NCI-H1417 (cell line): ENCODE measurements around the gene SMCHD1.
"Not testable (repeated sequence)": the region's sequence is repeated elsewhere in the genome, so short reads cannot be mapped to it uniquely, and the experiment has no call there.

ENCODE experiments used
- DNase-seq, 3 experiments: peaks; one replicate each; lab custom pipeline; 2025; lab: John Stamatoyannopoulos, UW

Gene SMCHD1

DNA sequence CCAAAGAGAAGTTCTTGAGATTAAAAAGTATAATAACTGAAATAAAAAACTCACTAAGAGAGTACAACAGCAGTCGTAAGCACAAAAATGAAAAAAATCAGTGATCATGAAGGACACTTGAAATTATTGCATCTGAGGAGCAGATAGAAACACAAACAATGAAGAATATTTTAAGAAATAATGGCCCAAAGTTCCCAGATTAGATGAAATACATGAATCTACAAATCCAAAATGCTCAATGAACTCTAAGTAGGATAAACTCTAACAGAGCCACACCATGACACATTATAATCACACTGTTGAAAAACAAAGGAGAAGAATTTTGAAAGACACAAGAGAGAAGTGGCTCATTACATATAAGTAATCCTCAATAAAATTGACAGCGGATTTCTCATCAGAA lies 159.4 kb downstream of the SMCHD1 start:
- no peak for DNase-seq

- no peak for DNase-seq
Measured at GRCh38 chr18:2818281-2818680, 162.8 kb downstream of the SMCHD1 start.

GRCh38 chr18:2821695-2822094 lies 166.2 kb downstream of the SMCHD1 start:
- no peak for DNase-seq

DNA sequence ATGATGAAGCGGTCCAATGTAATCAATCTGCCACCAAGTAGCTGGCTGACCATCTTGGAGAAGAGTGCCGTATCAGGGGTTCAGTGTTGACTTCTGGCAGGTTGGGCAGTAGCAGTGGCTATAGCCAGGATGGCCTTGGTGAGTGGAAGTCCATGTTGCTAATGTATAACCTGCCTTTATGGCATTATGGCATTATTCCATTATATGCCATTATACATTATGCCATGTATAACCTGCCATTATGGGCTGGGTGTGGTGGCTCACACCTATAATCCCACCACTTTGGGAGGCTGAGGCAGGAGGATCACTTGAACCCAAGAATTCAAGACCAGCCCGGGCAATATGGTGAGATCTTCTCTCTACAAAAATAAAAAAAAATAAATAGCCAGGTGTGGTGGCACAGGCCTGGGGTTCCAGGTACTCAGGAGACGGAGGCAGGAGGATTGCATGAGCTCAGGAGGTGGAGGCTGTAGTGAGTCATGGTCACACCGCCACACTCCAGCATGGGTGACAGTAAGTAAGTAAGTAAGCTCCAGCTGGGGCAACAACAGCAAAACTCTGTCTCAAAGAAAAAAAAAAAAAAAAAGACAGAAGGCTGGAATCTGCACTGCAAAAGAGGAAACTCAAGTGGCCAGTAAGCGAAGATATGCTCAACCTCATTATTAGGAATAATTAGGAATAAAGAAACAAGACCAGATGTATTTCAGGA lies 166.8 kb downstream of the SMCHD1 start:
- DNase-seq = no peak

- no peak for DNase-seq
Measured at GRCh38 chr18:2823202-2823601, 167.7 kb downstream of the SMCHD1 start.

GRCh38 chr18:2823966-2824365 lies 168.4 kb downstream of the SMCHD1 start:
- no peak for DNase-seq

- no peak for DNase-seq
Measured at GRCh38 chr18:2824865-2825264, 169.3 kb downstream of the SMCHD1 start.

DNA sequence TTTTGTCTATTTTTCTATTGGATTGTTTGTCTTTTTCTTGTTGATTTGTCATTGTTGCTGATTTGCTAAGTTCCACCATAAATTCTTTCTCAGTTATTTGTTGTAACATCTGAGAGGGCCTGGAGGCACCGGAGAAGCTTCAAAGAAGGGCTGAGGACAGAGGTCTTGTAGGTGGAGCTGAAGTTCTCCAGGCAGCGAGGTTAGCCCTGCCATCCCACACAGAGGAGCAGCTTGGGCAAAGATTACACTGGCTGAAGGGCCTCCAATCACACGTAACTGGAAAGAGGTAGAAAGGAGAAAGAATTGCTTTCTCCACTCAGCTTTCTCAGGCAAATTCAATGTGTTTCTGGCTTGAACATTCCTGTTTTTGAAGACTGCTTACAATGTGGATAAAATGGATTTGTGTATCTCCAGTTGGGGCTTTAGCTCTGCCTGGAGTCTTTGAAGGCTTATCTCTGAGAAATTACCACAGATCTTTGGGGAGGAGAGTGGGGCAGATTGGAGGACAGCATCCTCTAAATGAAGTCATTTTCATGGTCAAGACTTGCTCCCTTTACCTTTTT lies 170.2 kb downstream of the SMCHD1 start:
- DNase-seq = no peak

GRCh38 chr18:2826581-2826980 lies 171.1 kb downstream of the SMCHD1 start:
- DNase-seq = no peak

DNA sequence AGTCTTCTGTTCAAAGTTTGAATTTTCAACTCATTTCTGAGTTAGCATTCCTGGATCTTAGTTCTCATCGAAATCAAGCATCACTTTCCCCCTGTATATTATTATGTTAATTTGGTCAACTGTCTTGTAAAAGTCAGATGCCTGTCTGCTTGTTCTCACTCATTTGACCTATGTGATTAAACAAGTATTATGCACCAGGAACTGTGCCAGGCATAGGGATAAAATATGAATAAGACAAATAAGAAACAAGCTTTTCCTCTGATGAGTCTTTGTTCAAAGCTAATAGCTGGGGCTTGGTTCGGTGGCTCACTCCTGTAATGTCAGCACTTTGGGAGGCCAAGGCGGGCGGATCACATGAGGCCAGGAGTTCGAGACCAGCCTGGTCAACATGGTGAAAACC lies 171.5 kb downstream of the SMCHD1 start:
- DNase-seq = no peak

DNA sequence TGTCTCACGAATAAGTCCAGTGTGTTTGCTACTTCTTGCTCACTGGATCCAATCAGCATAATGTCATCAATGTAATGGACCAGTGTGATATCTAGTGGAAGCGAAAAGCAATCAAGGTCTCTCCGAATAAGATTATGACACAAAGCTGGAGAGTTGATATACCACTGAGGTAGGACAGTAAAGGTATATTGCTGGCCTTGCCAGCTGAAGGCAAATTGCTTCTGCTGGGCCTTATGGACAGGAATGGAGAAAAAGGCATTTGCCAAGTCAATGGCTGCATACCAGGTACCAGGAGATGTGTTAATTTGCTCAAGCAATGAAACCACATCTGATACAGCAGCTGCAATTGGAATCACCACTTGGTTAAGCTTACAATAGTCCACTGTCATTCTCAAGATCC lies 180.6 kb downstream of the SMCHD1 start:
- not testable (repeated sequence) for DNase-seq

- DNase-seq = not testable (repeated sequence)
Measured at GRCh38 chr18:2837290-2837689, 181.8 kb downstream of the SMCHD1 start.

- no peak for DNase-seq
Measured at GRCh38 chr18:2839202-2839601, 183.7 kb downstream of the SMCHD1 start.

GRCh38 chr18:2840521-2840920 lies 185.0 kb downstream of the SMCHD1 start:
- no peak for DNase-seq

GRCh38 chr18:2843146-2843545 lies 187.6 kb downstream of the SMCHD1 start:
- no peak for DNase-seq

GRCh38 chr18:2845172-2845571 lies 189.6 kb downstream of the SMCHD1 start:
- DNase-seq = no peak

DNA sequence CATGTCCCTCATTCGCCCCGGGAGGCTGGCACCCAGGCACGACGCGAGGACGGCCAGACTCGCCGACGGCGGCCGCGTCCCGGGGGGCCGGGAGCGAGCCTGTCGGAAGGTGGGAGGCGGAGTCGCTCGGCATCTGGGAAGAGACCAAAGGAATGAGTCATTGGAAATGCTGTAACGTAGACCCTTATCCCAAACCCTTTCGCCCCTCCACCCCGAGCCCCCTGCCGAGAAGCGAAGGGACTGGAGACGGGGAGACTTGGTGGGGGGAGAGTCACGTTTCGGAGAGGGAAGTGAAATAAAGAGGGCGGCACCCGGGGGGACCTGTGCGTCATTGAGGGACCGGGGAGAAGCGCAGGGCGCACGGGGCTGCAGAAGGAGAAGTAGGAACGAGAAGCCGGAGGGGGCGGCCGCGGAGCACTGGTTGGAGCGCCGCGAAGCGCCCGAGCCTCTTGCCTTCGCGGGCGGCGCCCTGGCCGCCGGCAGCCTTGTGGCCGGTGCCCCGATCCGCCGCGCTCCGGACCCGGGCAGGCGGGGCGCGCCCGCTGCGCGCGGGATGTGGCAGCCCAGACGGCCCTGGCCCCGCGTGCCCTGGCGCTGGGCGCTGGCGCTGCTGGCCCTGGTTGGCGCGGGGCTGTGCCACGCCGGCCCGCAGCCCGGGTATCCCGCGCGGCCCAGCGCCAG lies 191.2 kb downstream of the SMCHD1 start, which contains the start of gene EMILIN2:
Gene EMILIN2, plus strand, starts transcription at position 371 of the 681 bp plus-strand sequence. Its CDS starts 183 bp downstream, at position 554.
- no peak for DNase-seq

GRCh38 chr18:2847317-2848246 lies 192.1 kb downstream of the SMCHD1 start:
- no peak for DNase-seq

- DNase-seq = no peak
Measured at GRCh38 chr18:2848247-2849246, 193.0 kb downstream of the SMCHD1 start.

GRCh38 chr18:2850816-2851215 lies 195.3 kb downstream of the SMCHD1 start:
- no peak for DNase-seq

DNA sequence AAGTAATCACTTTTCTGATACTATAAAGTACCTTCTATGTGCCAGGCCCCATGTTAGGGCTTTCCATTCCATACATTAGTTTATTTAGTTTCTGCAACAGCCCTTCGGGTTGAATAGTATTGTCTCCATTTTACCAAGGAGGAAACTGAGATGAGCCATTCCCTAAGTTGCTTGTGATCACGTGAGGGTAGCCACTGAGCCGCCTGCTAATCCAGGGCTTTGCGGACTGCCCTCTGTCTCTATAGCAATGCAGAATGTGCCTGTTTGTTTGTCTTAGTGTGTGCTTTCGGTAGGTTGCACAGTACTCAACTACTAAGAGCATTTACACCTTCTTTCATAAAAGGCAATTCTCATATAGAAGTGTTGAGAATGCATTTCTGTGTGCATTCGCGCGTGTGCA lies 196.2 kb downstream of the SMCHD1 start:
- DNase-seq = no peak
